Mesendoderm (in vitro differentiated cells): ENCODE measurements around the gene LRRC3.
A peak's percentile ranks its signal among the peaks of the same experiment; 100 is the strongest.

Experiments
- DNase-seq: peaks from one replicate; pipeline ENCODE4 v3.0.0; 2013
- H2AK5ac ChIP-seq: 2 replicates; pipeline ENCODE4 v1.6.1; 2013; ENCODE audit warnings: low read length, inconsistent platforms
- H2BK120ac ChIP-seq: 2 replicates; pipeline ENCODE4 v1.6.1; 2013; ENCODE audit warnings: low read depth, mild to moderate bottlenecking, low read length, moderate library complexity, mixed read lengths
- H2BK15ac ChIP-seq: replicated peaks from 2 replicates; pipeline ENCODE4 v1.6.1; 2013; ENCODE audit warnings: low read depth, mild to moderate bottlenecking, moderate library complexity
- H2BK5ac ChIP-seq: 2 replicates; pipeline ENCODE4 v1.6.1; 2013; ENCODE audit warnings: low read length, inconsistent platforms
- H3K18ac ChIP-seq: 2 replicates; pipeline ENCODE4 v1.6.1; 2013; ENCODE audit warnings: mild to moderate bottlenecking, low read length, mixed read lengths
- H3K23ac ChIP-seq: one replicate; pipeline ENCODE4 v1.6.1; 2013; ENCODE audit warnings: low read length
- H3K27ac ChIP-seq: 2 replicates; pipeline ENCODE4 v1.5.1; 2013; ENCODE audit warnings: low read depth, mild to moderate bottlenecking, inconsistent platforms, low read length, moderate library complexity
- H3K27me3 ChIP-seq: 2 replicates; pipeline ENCODE4 v1.6.1; 2013; ENCODE audit warnings: low read length, control low read depth, mild to moderate bottlenecking, inconsistent platforms; ENCODE audit not compliant: insufficient read depth, poor library complexity
- H3K36me3 ChIP-seq: 2 replicates; pipeline ENCODE4 v1.6.1; 2013; ENCODE audit warnings: low read length, inconsistent platforms; ENCODE audit not compliant: control insufficient read depth, insufficient read depth
- H3K4ac ChIP-seq: one replicate; pipeline ENCODE4 v1.6.1; 2013; ENCODE audit warnings: low read depth, mild to moderate bottlenecking, low read length, moderate library complexity
- H3K4me1 ChIP-seq: 2 replicates; pipeline ENCODE4 v1.6.1; 2013; ENCODE audit warnings: low read depth, low read length, inconsistent platforms; ENCODE audit not compliant: control insufficient read depth
- H3K4me2 ChIP-seq: 2 replicates; pipeline ENCODE4 v1.6.1; 2013; ENCODE audit warnings: low read length
- H3K4me3 ChIP-seq: 2 replicates; pipeline ENCODE4 v1.5.1; 2013; ENCODE audit warnings: mild to moderate bottlenecking, low read length
- H3K56ac ChIP-seq: one replicate; pipeline ENCODE4 v1.6.1; 2013; ENCODE audit warnings: low read length
- H3K79me1 ChIP-seq: 2 replicates; pipeline ENCODE4 v1.6.1; 2013; ENCODE audit warnings: low read length, inconsistent platforms
- H3K79me2 ChIP-seq: 2 replicates; pipeline ENCODE4 v1.6.1; 2013; ENCODE audit warnings: mild to moderate bottlenecking, low read length; ENCODE audit not compliant: control insufficient read depth, insufficient read depth
- H3K9ac ChIP-seq: 2 replicates; pipeline ENCODE4 v1.6.1; 2013; ENCODE audit warnings: low read length, inconsistent platforms
- H4K5ac ChIP-seq: one replicate; pipeline ENCODE4 v1.6.1; 2013; ENCODE audit warnings: low read length
- H4K8ac ChIP-seq: one replicate; pipeline ENCODE4 v1.6.1; 2013; ENCODE audit warnings: low read depth, mild to moderate bottlenecking, control low read depth, low read length, moderate library complexity
- WGBS: extraction: QIAGEN DNeasy Blood & Tissue Kit; methylation state at CpG from one replicate; pipeline ENCODE4 v1.1.7; 2013; ENCODE audit warnings: low lambda C conversion rate, missing lambda C conversion rate; ENCODE audit not compliant: insufficient coverage; ENCODE audit errors: extremely low coverage; 5-methylcytosine and 5-hydroxymethylcytosine counted together

Gene LRRC3

GRCh38 chr21:44466351-44466954 lies 11.1 kb downstream of the LRRC3 start:
- DNase-seq, result no peak
- no peak overlapping the region for H3K4me3 ChIP-seq
- H3K4ac ChIP-seq, result no peak overlapping the region
- H2AK5ac ChIP-seq, result no peak overlapping the region
- no peak overlapping the region for H3K9ac ChIP-seq
- no CpG with 5 or more reads among the region's 16 CpGs for WGBS
- no peaks in the 10 kb centered on the region for H3K36me3 ChIP-seq
- no peak overlapping the region for H3K4me2 ChIP-seq
- H4K8ac ChIP-seq, result no peak overlapping the region
- H3K18ac ChIP-seq, result no peak overlapping the region
- no peak overlapping the region for H2BK15ac ChIP-seq
- H4K5ac ChIP-seq, result no peak overlapping the region
- no peak overlapping the region for H2BK5ac ChIP-seq
- H3K79me1 ChIP-seq, result no peaks in the 10 kb centered on the region
- H3K27me3 ChIP-seq, result no peaks in the 10 kb centered on the region
- no peak overlapping the region for H3K23ac ChIP-seq
- H3K56ac ChIP-seq, result no peak overlapping the region
- no peak overlapping the region for H2BK120ac ChIP-seq
- H3K27ac ChIP-seq, result no peak overlapping the region
- no peaks in the 10 kb centered on the region for H3K79me2 ChIP-seq
- H3K4me1 ChIP-seq, result no peaks in the 10 kb centered on the region

- H4K5ac ChIP-seq, result no peak overlapping the region
- H2BK5ac ChIP-seq, result no peak overlapping the region
- no peaks in the 10 kb centered on the region for H3K79me1 ChIP-seq
- no peak overlapping the region for H3K4ac ChIP-seq
- no CpG with 5 or more reads among the region's 36 CpGs for WGBS
- no peak overlapping the region for H4K8ac ChIP-seq
- H3K56ac ChIP-seq, result no peak overlapping the region
- H3K27ac ChIP-seq, result no peak overlapping the region
- H3K23ac ChIP-seq, result no peak overlapping the region
- no peaks in the 10 kb centered on the region for H3K79me2 ChIP-seq
- H3K4me3 ChIP-seq, result no peak overlapping the region
- no peaks in the 10 kb centered on the region for H3K4me1 ChIP-seq
- DNase-seq, result no peak
- no peaks in the 10 kb centered on the region for H3K27me3 ChIP-seq
- no peak overlapping the region for H3K4me2 ChIP-seq
- H3K36me3 ChIP-seq, result no peaks in the 10 kb centered on the region
- H3K9ac ChIP-seq, result no peak overlapping the region
- H2AK5ac ChIP-seq, result no peak overlapping the region
- H3K18ac ChIP-seq, result no peak overlapping the region
- H2BK15ac ChIP-seq, result no peak overlapping the region
- H2BK120ac ChIP-seq, result no peak overlapping the region
These were observed 11.9 kb downstream of the LRRC3 start for GRCh38 chr21:44466996-44467858.

GRCh38 chr21:44467859-44468195 lies 12.5 kb downstream of the LRRC3 start:
- Histone ChIP-seq H3K4me3 (no peak overlapping the region), H2BK5ac (no peak overlapping the region), H3K4ac (no peak overlapping the region), H3K9ac (no peak overlapping the region), H2BK15ac (no peak overlapping the region), H3K4me1 (no peaks in the 10 kb centered on the region), H4K8ac (no peak overlapping the region), H3K18ac (no peak overlapping the region), H3K56ac (no peak overlapping the region), H3K4me2 (no peak overlapping the region), H2AK5ac (no peak overlapping the region), H3K79me2 (no peaks in the 10 kb centered on the region), H3K23ac (no peak overlapping the region), H4K5ac (no peak overlapping the region), H3K36me3 (no peaks in the 10 kb centered on the region), H3K27me3 (no peaks in the 10 kb centered on the region), H3K27ac (no peak overlapping the region), H2BK120ac (no peak overlapping the region), H3K79me1 (no peaks in the 10 kb centered on the region)
- no CpG with 5 or more reads among the region's 15 CpGs for WGBS
- DNase-seq, result no peak

- Histone ChIP-seq H3K4me2 (no peak overlapping the region), H3K23ac (no peak overlapping the region), H2BK5ac (no peak overlapping the region), H2AK5ac (no peak overlapping the region), H3K79me1 (no peaks in the 10 kb centered on the region), H3K9ac (no peak overlapping the region), H3K18ac (no peak overlapping the region), H4K5ac (no peak overlapping the region), H3K79me2 (no peaks in the 10 kb centered on the region), H3K27ac (peak overlapping the region; percentile 56), H4K8ac (no peak overlapping the region), H2BK120ac (no peak overlapping the region), H2BK15ac (no peak overlapping the region), H3K27me3 (no peaks in the 10 kb centered on the region), H3K4me3 (no peak overlapping the region), H3K4me1 (no peaks in the 10 kb centered on the region), H3K56ac (no peak overlapping the region), H3K4ac (no peak overlapping the region), H3K36me3 (no peaks in the 10 kb centered on the region)
- peak; percentile 54 for DNase-seq
These were observed 16.0 kb downstream of the LRRC3 start for GRCh38 chr21:44471341-44471740.

- WGBS, result no CpG with 5 or more reads among the region's 6 CpGs
- Histone ChIP-seq H3K56ac (no peak overlapping the region), H2BK15ac (no peak overlapping the region), H3K27ac (peak overlapping the region; percentile 56), H3K9ac (no peak overlapping the region), H3K4me1 (no peaks in the 10 kb centered on the region), H2AK5ac (no peak overlapping the region), H4K8ac (no peak overlapping the region), H3K4ac (no peak overlapping the region), H3K4me2 (no peak overlapping the region), H3K18ac (no peak overlapping the region), H2BK120ac (no peak overlapping the region), H4K5ac (no peak overlapping the region), H3K36me3 (no peaks in the 10 kb centered on the region), H3K4me3 (no peak overlapping the region), H3K79me1 (no peaks in the 10 kb centered on the region), H3K27me3 (no peaks in the 10 kb centered on the region), H2BK5ac (no peak overlapping the region), H3K23ac (no peak overlapping the region), H3K79me2 (no peaks in the 10 kb centered on the region)
- DNase-seq, result no peak
These were observed 16.7 kb downstream of the LRRC3 start for GRCh38 chr21:44471996-44472395.
